Embryonic facial prominence (tissue), 1 donor: ENCODE results near the gene FLNB.
A peak's percentile ranks its signal among the peaks of the same experiment; 100 is the strongest.

Experiments used
- DNase-seq: peaks from one replicate; pipeline ENCODE4 v3.0.0-alpha.2; 2016; ENCODE audit errors: extremely low spot score

Gene FLNB

DNA sequence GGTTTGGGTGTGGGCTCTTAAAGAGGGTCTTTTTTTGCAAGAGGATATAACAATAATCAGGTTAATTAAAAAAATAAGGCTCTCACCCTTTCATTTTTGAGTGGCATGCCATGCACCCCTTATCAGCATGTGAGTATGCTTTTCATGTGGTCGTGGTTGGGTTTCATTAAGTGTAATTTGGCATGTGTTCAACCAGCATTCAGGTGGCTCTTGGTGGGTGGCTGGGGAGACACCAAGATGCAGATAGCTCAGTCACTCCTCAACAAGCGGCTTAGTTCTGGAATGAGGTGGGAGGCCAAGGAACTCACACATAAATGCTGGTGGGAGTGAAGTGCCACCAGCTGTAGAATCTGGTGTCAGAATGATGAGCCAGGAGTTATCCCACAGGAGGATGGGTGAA, 66.8 kb downstream of the FLNB start:
- DNase-seq, result no peak

DNA sequence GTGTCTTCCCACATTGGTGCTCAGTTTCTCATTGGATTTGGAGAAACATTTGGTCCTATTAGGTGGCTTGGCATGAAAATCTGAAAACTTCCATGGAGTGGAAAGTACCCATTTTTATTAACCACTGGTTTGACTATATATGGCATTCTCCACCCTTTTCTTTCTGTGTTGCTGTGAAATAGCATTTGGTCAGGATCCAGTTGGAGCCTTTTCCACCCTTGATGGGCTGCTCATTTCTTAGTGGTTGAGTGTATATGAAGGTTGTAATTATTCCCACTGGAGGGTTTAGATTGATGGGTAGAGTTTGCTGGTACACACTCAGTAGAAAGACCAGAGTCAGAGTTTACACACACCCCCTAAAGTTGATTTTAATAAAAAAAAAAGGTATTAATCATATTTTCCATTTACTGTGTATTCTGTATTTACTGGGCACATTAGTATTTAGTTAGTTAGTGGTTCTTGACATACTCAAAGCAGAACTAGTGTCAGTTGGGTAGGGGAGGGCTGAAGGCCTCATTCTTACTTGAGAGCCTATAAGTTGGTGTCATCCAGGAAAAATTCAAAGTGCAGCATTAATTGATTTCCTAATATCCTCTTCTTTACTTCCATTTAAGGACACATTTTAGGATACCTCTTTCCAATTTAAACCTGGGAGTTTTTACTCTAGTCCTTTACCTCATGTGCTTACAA, 69.5 kb downstream of the FLNB start:
- no peak for DNase-seq

DNA sequence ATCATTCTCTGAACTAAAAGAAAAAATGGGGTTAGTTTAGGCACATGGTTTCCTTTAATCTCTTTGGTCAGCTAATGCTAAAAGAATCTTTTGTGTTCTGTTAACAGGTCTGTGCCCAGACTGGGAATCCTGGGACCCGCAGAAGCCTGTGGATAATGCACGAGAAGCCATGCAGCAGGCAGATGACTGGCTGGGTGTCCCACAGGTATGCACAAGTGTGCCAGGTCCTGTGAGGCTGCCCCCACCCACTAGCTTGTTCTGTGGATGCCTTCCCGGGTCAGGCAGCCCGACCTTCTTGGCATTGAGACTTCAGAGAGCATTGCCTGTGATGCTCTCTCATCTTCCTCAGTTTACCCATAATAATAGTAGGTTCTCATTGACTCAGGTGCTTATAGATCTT, 70.4 kb downstream of the FLNB start:
- no peak for DNase-seq

DNA sequence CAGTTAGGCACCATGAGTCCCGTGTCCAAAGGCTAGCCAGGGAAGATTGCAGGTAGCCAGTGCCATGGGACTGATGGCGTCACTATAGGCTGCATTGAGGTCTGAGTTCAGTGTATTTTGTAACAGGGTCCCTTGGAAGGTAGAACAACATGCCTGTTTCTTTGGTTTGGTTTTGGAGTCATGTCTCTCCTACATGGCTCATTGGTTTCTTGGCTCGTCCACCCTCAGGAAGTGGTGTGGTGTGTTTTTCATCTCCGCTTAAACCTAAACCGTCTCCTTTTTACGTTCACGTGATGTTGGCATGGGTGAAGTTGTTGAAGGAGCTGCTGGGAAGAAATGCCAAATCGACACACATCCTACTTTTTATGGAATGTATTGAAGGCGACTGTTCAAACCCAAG, 71.6 kb downstream of the FLNB start:
- DNase-seq, result no peak

DNA sequence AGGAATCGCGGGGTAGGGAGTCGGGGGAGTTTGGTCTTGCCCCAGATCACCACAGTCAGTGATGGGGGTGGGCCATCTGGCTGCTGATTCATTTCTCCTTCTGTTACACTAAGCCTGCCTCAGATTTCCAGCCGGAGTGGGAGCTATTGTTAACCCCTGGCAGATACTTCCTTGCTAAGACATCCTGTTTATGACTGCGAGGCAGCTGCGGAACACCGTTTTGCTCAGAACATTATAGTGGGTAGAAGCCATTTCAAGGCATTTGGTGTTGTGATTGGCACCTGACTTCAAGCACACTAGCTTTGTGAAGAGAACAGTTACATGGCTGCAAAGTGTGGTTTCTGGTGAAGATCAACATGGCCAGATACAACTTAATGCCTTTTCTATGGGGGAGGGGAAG, 73.8 kb downstream of the FLNB start:
- no peak for DNase-seq

DNA sequence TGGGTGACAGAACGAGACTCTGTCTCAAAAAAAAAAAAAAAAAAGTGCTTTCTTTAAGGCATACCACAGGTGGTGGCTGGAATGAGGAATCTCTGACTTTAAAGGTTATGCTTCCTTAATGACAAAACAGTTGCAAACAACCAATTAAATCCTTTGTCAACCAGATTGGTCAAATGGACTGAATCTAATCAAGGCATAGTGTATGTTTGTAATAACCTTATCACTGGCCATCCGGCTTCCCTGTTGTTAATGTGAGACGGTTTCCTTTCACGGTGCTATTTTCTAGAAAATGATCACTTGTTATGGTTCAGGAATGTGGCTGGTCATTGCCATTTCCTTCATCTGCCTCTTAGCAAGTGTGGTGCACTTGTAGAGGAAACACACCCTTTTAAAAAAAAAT, 75.9 kb downstream of the FLNB start:
- no peak for DNase-seq

DNA sequence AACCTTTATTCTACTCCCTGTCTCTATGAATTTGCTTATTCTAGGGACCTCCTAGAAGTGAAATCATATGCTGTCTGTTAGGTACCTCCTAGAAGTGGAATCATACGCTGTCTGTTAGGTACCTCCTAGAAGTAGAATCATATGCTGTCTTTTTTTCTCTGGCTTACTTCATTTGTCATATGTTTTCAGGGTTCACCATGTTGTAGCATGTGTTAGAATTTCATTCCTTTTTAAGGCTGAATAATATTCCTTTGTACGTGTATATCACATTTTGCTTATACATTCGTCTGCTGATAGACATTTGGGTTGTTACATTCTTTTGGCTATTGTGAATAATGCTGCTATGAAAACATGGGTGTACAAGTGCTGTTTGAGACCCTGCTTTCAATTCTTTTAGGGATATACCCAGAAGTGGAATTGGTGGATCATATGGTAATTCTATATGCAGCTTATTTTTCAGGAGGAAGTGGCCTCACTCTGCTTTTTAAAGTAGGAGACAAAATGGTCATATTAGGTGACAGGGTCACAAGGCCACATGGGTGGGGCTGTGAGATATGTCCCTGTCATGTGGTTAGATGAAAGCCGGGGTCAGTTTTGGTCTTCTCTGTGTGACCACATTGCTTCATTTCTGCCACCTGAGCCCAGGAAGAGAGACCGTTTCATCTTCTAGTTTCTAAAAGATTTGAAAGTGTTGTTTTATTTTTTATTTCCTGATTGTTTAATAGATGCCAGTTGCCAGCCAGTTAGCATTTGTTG, 76.7 kb downstream of the FLNB start:
- DNase-seq, result no peak

DNA sequence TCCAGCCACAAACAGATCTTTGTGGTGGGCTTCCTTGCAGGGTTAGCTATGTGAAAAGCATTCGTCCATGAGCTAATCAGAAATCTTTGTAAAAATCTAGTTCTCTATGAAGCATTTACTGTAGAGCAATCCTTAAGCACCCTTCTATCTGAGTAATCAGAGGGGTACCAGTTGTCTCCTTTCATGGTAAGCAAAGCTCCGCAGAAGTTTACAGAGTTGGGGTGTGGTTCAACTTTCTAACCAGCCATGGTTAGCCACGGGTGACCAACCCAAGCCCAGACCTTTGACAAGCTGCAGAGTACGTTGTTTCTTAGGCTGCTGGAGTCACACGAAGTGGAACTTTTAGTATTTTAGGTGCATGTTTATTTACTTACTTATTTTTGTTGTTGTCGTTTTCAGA, 77.4 kb downstream of the FLNB start:
- no peak for DNase-seq

DNA sequence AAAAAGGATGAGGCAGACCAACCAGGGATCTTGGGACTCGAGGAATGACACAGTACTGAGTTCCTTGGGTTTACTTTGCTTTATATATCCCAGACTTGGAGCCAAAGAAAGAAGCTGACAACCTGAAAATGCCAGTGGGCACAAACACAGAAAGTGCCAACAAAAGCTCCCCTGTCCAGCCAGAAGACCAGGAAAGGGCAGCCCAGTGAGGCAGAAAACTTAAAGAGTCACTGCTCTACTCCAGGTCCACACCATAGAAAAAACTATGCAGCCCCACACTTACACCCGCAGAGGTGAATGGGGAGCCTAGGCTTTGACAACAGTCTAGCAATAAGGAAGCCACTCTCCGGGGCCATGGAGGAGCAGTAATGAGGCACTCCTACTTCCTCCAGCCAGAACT, 80.3 kb downstream of the FLNB start:
- DNase-seq, result no peak

DNA sequence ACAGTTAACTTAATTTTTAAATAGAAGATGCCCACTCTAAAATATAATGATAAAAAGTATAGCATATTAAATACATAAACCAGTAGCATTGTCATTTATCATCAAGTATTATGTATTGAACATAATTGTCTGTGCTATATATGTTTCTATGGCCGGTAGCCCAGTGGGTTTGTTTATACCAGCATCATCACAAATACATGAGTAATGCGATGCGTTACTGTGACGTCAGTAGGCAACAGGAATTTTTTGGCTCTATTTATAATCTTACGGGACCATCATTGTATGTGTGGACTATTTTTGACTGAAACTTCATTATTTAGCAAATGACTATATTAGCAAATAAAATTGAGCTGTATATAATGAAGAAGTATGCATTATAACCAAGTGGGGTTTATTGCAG, 82.1 kb downstream of the FLNB start:
- no peak for DNase-seq

DNA sequence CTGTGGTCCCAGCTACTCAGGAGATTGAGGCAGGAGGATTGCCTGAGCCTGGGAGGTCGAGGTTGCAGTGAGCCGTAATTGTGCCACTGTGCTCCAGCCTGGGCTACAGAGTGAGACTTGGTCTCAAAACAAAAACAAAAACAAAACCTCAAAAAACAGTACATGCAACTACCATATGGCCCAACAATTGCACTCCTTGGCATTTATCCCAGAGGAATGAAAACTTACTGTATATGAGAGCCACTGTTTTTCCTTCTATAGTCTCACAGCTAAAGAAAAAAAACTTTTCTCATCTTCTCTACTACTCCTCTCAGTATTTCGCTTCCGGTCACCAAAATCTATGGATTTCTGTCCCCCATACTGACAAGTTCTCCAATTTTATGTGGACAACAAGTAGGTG, 84.3 kb downstream of the FLNB start:
- no peak for DNase-seq

DNA sequence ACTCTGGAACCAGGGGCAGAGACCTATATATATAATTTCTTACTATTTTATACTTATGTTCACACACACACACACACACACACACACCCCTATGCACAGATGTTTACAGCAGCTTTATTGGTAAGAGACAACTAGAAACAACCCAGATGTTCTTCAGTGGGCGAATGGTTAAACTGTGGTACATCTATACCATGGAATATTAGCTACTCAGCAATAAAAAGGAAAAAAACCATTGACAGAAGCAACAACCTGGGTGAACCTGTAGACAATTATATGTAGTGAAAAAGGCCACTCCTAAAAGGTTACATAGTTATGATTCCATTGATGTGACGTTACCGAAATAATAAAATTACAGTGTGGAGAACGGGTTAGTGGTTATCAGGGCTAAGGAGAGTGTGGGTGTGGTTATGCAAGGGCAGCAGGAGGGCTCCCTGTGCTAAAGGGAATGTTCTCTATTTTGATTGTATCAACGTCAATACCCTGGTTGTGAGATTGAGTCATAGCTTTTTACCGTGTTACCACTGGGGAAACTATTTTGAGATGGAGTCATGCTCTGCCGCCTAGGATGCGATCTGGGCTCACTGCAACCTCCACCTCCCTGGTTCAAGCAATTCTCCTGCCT, 85.5 kb downstream of the FLNB start:
- DNase-seq, result no peak

DNA sequence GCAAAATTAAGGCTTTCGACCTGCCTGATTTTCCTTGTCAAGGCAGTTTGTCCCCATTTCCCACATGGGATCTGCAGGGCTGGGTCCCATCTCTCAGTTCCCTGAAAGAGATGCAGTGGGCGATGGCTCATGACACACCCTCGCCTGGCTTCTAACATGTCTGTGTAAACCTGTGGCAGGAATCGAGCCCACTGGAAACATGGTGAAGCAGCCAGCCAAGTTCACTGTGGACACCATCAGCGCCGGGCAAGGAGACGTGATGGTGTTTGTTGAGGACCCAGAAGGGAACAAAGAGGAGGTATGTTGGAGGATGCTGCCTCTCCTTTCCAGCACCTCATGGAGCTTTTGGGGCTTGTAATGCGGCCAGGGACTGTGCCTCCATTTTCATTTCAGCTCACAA, 86.4 kb downstream of the FLNB start:
- DNase-seq, result no peak

DNA sequence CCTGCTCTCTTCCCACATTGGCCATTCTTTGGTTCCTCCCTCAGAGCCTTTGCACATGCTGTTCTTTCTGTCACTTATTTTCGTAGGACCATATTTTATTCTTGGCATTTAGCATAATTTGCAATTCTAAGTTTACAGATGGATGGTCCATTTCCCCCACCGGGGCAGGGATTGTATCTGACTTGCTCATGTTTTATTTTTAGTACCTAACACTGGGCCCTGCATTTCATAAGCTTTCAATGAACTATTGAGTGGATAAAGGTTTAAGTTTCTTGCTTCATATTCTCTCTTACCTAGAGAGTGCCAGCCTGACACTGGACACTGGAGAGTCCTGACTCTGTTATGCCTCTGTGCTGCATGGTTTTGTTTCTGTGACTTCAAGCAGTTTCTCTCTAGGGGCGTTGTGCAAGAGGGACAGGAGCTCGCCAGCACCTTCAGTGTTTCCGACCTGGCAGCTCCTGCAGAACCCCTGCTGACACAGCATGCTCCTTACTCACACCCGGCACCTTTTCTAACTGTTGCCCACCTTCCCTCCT, 87.4 kb downstream of the FLNB start:
- no peak for DNase-seq

DNA sequence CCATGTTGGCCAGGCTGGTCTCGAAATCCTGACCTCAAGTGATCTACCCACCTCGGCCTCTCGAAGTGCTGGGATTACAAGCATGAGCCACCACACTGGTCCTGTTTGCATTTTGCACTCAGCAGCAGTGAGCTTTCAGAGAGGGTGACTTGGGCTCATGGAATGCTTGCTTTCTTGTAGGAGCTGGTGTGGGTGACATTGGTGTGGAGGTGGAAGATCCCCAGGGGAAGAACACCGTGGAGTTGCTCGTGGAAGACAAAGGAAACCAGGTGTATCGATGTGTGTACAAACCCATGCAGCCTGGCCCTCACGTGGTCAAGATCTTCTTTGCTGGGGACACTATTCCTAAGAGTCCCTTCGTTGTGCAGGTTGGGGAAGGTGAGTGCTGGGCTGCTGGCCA, 90.3 kb downstream of the FLNB start:
- DNase-seq, result no peak

DNA sequence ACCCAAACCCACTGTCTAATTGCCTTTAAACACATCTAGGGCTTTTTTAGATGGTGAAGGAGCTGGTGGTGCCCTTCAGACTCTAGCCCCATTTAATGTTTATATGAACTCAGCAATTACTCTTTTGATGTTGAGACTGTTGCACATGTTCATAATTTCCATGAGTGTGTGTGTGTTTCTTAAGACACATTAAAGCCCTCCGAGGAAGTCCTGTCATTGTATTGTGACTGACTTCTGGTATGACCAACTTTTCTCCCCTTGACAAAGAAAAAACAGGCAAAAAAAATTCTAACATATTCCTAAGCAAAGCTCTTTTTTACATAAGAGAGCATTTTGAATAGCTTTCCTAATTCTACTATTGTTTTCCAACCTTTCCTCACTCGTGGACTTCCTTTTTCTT, 91.6 kb downstream of the FLNB start:
- DNase-seq, result no peak

DNA sequence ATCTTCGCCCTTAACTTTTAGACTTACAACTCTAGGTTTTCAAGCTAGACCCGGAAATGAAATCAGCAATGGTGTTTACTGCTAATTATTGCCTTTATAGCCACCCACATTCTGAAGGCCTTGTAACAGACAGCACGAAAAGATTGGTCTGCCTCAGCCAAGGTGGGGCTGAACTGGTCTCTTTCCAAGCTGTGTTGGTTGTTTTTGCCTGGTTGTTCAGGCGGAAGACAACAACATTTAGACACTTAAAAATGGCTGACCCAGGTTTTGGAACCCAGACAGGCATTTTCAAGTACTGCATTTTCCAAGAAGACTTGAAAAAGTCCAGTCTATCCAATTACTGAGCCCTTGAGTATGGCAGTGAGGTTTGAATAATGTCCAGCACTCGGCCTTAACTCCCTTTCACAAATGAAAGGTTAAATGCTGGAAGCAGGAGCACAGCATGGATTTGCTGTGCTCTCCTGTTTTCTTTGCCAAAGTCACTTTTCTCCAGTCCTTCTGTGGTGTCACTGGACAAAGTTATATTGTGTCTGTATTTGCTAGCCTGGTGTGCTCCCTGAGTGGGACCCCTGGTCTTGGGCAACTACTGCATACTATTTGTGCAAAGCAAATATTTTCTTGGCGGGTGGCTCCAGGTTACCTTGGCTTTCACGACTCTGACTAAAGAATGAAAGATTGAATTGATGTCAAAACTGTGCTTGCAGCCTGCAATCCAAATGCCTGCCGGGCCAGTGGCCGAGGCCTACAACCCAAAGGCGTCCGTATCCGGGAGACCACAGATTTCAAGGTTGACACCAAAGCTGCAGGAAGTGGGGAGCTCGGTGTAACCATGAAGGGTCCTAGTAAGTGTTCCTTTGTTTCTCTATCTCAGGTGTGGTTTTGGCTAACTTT, 93.5 kb downstream of the FLNB start:
- DNase-seq, result no peak

DNA sequence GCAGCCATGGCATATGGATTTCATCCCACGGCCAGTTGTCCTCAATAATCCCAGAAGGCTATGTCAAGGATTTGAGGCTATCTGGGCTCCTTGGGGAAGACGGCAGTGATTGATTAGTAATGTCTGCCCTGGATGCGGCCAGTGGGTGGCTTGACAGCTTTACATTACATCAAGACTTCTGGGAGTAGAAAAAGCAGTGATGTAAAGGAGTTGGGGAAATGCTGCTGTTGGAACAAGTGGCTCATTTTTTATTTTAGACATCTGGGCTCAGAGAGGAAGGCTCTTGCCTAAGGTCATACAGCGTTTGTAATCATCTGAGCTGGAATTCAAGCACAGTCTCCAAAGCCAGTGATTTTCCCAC, 94.1 kb downstream of the FLNB start:
- DNase-seq, result no peak

DNA sequence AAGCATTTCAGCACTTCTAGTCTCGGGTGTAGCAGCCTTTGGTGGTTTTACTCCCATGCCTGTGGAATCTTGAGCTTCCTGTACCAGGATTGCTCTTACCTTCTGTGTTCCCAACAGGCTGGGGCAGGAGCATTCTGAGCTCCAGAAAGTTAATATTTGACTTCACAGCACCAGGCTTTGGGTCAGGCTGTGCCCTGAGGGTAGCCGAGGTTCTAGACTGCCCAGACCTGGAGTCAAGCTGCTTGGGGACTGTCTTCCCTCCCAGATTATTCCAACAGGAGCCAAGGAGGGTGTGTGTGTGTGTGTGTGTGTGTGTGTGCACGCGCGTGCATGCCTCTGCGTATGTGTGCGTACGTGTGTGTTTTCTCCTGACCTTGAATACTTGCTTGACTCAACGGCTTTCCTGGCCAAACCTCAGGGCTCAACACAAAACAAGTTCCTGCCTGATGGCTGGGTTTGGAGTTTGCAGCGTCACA, 94.8 kb downstream of the FLNB start:
- no peak for DNase-seq

DNA sequence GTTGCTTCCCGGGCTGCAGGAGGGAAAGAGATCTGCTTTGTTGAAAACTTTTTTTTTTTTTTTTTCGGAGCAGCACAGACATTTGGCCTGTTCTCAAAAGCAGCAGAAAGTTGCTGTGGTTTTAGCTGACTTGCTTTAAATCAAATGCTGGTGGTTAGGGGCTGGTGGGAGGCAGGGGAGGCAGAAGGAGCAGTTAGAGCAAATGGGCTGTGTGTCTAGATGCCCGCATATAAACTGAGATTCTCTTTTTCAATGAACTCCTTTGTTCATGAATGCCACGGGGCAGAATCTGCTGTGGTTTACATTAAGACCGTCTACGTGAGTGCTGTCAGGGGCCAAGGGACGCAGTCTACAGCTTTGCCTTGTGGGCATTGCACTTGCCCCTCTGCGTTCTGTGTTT, 95.9 kb downstream of the FLNB start:
- DNase-seq, result peak; percentile 65

DNA sequence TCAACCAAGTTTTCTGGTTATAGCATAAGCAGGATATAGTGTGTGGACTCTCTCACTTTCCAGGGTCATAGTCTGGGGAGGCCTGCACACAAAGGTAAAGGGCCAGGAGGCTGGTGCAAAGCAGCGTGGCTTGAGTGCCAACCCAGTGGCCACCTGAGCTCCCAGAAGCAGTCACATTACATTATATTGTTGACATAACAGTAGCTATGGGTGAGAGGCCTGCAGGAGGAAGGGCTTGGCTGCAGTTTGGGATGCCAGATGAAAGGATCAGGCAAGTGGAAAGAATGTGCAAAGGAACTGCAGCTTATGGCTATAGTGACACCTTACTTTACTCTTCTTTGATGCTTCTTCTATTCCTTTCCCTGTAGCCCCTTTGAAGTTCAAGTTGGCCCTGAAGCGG, 96.5 kb downstream of the FLNB start:
- no peak for DNase-seq

DNA sequence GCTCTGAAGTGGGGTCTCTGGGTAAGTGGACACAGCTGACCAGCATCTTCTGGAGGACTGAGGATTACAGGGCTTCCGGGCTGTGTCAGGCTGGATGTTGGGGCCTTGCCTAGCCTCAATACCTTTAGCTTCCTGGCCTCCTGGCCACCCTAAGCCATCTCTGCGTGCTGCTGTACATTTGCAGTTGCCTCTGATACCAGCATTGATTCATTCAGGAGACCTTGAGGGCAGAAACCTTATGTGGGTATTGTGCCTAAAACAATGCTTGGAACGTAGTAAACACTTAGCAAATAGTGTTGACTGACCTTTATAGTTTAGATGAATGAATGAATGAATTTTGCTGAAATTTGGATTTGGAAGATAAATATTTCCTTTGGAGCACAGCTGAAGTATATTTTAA, 97.0 kb downstream of the FLNB start:
- DNase-seq, result no peak
